ENCODE results near the gene PTPRN.

DNA sequence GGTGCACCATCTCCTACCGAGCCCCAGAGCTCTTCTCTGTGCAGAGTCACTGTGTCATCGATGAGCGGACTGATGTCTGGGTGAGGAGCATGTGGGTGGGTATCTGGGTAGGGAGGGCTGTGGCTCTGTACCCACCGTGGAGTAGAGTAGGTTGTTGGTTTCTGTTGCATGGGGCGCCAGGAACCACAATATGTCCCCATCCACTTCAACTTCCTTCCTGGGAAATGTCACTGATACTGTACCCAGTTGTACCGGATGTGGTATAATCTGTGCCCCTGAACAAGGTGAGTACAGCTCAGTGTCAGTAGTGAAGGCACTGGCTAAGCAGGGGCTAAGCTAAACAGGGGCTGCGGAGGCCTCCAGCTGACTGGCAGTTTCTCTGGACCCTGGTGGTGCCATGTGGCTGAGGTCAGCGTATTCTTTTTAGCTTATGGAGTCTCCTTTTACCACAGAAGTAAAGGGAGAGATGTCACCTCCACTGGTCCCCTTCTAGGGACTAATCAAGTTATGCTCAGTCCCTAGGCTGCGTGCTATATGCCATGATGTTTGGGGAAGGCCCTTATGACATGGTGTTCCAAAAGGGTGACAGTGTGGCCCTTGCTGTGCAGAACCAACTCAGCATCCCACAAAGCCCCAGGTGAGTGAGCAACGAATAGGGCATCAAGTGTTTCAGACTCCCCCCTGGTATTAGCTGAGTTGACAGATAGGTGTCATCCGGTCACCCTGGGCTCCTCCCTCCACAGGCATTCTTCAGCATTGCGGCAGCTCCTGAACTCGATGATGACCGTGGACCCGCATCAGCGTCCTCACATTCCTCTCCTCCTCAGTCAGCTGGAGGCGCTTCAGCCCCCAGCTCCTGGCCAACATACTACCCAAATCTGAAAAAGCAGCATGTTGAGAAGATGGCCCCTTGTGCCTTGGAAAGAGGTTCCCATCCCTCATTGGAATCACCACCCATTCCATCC, 61.2 kb downstream of the PTPRN start:
- TF ChIP-seq, protein P1, sequence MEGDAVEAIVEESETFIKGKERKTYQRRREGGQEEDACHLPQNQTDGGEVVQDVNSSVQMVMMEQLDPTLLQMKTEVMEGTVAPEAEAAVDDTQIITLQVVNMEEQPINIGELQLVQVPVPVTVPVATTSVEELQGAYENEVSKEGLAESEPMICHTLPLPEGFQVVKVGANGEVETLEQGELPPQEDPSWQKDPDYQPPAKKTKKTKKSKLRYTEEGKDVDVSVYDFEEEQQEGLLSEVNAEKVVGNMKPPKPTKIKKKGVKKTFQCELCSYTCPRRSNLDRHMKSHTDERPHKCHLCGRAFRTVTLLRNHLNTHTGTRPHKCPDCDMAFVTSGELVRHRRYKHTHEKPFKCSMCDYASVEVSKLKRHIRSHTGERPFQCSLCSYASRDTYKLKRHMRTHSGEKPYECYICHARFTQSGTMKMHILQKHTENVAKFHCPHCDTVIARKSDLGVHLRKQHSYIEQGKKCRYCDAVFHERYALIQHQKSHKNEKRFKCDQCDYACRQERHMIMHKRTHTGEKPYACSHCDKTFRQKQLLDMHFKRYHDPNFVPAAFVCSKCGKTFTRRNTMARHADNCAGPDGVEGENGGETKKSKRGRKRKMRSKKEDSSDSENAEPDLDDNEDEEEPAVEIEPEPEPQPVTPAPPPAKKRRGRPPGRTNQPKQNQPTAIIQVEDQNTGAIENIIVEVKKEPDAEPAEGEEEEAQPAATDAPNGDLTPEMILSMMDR (IDR thresholded peaks at IDR 0.05; ENCODE audit: extremely low read depth in 1 of 2, insufficient read depth in 1 of 2, low read depth in 1 of 2, low read length in 2 of 2) = no peak
- no peak for TF ChIP-seq EZH2 (IDR thresholded peaks at IDR 0.05; ENCODE audit: borderline replicate concordance, low read depth, low read length, severe bottlenecking)
- TF ChIP-seq POLR2A (IDR thresholded peaks at IDR 0.05; ENCODE audit: low read depth, low read length) = no peak

Measured in endothelial cell of umbilical vein (primary cell).